HUDEP-2 (cell line): ENCODE data around the gene PHACTR1.

Experiments used
- DNase-seq, 76 experiments: peaks; one replicate each; lab custom pipeline; 2025; ENCODE audit not compliant: unreplicated experiment in 76 of 76; lab: John Stamatoyannopoulos, UW

The PHACTR1 gene

DNA sequence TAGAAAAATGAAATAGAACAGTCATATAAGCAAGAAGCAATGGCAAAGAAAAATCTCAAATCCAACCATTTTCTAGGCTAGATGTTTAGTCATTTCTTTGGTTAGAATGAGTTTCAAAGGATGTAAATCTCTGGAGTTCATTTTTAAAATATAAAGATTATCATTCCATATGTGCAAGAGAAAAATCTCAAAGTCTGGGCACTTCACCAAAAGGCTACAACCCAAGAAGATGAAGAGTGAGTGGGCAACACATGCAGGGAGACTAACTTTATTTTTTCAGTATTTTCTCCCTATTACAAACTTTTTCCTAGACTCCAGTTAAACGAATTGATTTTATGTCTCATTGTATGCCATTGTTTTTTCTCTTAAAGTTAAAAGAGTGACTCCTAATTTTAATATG is 83.6 kb downstream of the PHACTR1 start:
- DNase-seq: no peak

DNA sequence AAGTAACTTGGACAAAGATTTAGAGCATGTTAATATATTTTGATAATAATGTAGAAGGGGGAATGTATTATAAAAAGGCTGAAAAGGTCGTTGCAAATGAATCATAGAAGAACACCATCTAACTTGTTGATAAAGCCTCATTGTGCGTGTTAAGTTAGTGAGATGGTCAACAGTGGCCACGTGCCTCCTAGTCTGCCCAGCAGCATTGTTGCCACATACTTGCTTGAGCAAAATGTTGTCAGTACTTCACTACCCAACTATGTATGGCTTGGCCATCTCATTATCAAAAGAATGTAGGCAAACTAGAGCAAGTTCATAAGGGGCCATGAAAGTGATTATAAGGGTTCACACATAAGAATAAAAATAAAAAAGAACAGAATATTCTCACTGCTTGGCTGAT is 84.6 kb downstream of the PHACTR1 start:
- no peak for DNase-seq

DNA sequence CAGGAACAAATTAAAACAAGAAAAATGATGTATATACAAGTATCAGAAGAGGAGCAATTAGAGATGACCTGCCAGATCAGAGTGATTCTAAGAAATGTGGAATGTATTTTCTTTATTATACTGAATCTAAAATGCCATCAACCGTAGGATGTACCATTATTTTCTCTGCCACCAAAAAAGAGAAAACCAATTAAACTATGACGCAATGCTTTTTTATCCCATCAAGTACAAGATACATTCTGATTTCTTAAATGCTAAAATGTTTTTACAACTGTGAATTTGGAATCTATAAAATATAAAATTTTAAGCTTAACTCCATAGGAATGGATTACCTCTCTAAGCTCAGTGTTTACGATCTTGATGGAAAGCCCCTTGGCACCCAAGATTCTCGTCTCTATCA is 85.9 kb downstream of the PHACTR1 start:
- no peak for DNase-seq

DNA sequence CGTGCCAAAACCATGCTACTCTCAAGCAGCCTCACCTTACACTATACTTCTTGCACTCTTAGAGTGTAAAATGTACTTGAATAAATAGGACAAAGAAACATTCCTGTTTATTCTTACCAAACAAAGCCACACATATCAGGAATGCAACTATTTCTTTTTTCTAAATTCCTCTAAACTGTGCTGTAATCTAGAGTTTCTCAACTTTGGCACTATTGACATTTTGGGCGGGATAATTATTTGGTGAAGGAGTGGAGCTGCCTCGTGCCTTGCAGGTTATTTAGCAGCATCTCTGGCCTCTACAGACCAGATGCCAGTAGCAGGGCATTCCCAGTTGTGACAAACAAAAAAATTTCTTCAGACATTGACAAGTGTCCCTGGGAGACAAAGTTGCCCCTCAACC is 86.9 kb downstream of the PHACTR1 start:
- DNase-seq: no peak

DNA sequence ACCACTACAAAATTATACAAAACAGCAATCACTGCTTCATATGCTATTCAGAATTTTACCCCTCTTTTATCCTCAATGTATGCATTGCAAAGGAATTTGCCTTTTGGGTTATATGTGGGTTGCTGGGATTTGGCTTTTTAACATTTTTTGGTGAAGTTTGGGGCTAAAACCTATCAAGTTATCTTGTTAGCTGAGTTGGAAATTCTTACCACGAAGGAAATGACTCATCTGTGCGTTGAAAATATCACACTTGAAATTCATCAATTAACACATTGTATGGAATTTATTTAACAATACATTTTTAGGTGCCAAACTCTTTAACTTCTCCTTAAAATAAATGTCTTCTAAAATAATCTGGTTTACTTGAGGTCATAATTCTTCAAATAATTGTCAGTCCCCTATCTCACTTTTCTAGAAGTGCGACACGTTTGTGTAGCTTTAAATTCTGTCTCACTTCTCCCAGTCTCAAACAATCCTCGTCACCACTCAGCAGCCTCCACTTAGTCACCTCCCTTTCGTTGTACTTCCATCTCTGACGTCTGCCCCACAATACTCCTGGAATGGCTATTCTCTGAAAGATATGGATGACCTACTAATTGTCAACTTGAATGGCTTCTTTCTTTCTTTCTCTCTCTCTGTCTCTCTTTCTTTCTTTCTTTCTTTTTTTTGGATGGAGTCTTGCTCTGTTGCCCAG is 88.5 kb downstream of the PHACTR1 start:
- no peak for DNase-seq

DNA sequence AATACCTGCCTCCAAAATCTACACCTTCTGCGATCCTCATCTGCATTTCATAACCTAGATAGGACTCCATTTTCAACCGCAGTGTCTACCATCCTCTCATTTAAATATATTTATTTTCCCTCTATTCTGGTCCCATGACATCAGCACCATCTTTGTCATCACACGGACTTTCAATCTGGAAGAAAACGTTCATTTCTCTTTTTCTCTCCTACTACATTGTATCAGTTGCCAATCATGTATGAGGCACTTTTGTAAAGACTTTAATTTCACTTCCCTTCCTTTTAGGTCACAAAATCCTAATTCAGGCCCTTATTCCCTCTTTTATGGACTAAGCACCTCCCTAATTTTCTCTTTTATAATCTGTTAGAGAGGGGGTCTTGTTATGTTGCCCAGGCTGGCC is 89.6 kb downstream of the PHACTR1 start:
- no peak for DNase-seq

DNA sequence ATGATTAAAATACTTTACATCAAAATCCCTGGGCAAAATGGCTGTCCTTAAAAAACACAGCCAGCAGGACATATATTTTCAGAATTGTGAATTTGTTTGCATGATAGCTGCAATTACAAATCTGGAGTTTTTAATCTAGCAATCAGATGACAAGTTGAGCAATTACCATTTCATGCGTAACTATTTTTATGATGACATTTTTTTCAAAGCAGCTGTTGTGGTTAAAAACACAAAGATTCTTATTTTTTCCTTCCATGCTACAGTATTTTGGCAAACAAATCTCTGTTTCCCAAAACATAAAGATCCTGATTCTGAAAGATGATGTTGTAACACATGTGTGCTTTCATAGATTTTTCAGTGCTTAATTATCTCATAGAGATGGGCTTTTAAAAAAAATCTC is 90.2 kb downstream of the PHACTR1 start:
- DNase-seq: no peak

DNA sequence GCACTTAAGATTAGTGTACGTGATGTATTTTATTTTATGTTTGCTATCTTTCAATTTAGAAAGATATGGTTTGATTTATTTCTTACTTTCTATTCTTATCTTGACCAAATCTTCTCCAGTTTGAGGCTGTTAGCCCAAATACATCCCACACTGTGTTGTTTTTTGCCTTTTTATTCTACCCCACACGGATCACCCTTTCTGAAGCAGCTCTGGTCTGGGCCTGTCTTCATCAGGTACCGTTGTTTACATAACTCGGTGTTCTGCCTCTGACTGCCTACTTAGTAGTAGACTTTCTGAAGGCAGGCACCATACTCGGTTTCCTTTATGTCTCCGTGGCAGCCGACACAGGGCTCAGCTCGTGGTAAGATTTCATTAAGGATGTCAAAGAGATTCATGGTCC is 95.0 kb downstream of the PHACTR1 start:
- DNase-seq: no peak

DNA sequence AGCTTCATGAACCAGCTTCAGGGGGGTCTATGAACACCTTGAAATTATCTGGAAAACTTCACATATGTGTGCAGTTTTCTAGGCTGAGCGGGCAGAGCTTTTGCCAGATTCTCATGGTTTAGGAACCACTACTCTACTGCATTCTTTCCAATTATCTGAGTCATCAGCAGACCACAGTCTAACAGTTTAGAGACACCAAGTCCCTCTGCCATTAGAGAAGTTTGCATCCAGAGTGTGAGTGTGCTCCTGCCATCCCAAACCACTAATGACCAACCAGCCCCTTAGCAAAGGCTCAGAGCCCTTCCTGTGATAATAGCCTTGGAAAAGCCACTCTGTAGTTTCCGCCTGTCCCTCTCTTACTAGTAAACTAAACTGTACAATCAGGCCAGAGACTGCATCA is 96.8 kb downstream of the PHACTR1 start:
- peak in 1 of 76 experiments; percentile 7 for DNase-seq

DNA sequence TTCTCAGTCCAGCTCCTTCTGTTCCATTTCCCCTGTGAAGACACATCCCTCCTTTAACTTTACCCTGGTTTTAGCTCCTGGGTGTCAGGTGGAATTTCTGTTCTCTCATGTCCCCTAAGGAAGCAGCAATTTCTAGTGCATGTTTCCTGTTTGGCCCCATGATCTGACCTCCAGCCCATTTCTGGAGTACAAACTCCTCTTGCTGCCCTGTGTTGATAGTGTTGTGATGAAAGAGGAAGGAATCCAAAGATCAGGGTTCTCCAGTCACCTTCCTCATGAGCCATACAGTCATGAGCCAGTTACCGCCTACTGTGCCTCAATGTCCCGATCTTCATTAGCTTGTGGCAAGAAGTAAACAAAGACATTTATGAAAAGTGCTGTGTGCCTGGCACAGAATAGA is 97.4 kb downstream of the PHACTR1 start:
- DNase-seq: no peak

DNA sequence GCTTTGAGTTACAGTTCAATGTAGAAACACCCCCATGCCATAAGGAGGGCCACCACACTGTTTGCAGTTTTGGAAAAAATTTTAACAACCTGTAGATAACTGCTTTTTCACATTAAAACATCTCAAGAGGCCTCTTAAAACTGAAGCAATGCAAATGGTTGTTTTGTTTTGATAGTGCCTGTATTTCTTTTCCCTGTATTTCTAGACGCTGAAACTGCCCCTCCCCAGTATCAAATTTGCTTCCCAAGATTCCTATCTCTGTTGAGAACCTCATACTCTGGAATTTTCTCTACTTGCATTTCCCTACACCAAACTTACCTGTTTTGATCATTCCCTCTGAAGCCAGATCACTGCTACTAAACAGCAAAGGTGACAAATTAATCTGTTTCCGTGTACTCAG is 98.5 kb downstream of the PHACTR1 start:
- DNase-seq: no peak

DNA sequence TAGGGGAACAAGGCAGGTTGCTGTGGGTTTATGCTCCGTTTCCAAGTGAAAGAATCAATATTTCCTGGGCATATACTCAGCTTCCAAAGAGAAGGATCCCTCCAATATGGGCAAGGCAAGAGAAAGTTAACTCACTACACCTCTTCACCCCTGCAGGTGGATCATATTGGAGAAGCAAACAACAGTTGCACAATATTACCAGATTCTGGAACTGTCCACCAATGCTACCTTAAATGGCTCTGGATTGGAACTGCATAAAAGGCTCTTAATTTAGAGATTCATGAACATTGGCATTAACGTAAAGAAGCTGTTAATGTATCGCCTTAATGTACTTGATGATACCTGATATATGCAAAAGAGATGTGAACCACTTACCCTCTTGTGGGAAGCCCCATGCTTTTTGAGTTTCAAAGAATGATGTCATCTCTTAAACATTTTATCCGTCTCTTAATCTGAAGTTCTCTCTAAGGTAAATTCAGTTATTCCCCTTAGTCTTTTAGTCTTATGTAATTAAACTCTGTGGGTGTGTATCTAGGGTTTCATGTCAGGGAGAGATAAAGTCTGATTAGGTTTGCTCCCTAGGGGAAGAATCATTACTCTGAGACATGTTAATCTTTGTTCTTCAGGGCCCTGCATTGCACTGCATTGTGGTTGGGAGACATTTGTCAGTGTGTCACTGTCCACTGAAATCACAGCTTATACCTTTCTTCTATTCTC is 99.5 kb downstream of the PHACTR1 start:
- DNase-seq: no peak

DNA sequence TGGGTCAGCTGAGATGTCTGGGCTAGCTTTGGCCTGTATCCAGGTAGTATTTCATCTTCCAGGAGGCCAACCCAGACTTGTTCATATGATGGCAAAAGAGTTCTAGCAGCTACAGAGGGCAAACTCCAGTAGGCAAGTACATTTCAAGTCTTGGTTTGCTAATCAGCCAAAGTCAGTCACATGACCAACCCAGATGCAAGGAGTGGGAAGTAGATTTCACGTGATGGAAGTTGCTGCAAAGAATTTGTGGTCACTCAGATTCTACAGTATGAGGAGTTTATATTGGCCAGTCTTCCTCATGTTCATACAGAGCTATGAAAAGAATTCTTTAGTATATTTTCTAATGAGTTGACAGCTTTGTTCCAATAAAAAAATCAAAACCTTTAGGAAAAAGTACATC is 101.8 kb downstream of the PHACTR1 start:
- DNase-seq: no peak

DNA sequence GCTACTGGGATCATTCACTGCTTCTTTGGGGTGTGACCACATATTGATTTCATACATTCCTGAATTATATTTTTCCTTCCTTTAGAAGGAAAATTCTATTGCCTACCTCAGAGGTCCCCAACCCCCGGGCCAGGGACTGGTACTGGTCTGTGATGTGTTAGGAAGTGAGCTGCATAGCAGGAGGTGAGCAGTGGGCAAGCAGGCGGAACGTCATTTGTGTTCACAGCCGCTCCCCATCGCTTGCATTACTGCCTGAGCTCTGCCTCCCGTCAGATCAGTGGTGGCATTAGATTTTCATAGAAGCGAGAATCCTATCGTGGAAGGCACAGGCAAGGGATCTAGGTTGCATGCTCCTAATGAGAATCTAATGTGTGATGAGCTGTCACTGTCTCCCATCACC is 107.3 kb downstream of the PHACTR1 start:
- DNase-seq: no peak

DNA sequence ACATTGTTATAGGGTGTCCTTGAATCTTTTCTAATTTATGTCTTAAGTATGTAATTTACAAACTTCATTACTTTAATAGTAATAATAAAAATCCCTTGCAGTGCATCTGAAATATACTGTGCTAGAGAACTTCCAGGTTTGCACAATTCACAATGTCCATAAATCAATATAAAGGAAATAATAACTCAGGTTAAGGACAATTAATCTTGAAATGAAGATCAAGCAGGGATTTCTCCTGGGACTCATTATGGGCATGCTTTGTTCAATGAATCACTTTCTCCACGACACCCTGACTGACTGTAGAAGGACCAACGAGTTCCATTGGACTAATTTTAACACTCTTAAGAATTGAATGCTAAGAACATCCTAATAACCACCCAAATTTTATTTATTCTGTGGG is 110.0 kb downstream of the PHACTR1 start:
- DNase-seq: no peak

DNA sequence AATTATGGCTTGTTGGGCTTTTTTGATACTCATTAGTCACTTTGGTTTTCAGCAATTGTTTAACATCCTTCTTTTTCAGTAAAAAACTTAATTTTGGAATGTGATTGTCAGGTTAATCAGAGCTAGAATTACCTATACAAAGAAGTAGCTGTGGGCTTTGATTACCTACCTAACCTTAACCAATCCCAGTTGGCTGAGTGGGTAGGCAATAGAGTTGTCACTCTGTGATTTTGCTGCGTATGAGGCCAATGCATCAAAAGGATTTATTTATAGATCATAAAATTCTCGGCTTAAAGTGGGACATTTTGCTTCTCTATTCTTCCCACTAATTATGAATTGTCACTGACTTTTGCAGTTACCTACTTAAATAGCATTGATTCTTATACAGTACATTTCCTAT is 111.4 kb downstream of the PHACTR1 start:
- DNase-seq: no peak

DNA sequence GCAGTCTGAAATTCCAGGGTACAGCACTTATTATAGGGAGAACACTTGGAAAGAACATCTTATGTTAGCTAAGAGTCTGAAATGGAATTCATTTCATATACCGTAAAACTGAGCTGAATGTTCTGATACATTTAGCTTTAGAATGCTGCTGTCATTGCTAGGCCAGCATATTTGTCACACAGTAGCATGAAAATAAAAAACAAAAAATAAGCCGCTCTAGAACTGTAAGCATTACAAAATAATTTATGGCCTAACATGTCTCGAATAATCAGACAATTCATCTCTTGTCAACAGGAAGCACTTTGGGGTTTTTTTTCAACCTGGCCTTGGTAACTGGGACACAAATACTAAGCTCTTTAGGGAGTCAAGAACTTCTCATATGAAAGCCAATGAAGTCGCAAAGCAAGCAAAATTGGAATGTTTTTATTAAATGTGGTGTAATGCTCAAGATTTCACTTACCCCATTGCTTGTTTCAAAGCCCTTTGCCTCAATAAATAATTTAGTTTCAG is 115.7 kb downstream of the PHACTR1 start:
- no peak for DNase-seq

DNA sequence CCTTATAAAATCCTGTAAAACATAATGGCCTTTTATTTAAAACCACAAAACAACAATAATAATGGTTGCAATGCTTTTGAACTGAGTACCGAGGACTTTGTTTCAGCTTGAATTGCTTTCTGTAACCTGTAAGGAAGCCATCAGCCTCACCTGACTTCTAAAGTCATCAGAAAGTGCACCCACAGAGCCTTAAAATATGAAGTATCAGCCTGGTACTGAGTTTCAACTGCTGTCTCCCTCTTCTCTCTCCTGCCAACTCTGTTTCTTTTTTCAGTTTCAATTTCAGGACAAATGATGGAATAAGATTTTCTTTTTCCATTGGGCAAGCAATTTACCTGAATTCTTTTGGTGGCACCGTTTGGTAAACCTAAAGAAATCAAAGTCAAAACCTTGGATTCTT is 119.4 kb downstream of the PHACTR1 start:
- DNase-seq: no peak

DNA sequence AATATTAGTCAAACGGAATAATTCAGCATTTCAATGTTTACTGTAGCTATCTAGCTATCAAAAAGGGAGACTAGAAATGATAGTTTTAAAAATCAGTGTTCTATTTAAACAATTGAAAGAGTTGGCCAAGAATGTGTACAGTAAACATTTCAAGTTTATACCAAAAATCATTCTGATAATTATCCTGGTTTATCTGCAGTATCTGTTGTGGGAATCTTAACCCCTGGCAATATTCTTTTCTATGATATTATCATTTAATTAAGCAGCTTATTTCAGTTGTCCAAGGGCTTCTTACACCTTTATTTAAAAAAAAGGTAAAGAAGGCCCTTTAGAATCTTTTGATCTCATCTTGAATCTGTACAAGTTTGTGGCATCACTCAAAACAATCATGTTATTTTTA is 125.1 kb downstream of the PHACTR1 start:
- DNase-seq: no peak

DNA sequence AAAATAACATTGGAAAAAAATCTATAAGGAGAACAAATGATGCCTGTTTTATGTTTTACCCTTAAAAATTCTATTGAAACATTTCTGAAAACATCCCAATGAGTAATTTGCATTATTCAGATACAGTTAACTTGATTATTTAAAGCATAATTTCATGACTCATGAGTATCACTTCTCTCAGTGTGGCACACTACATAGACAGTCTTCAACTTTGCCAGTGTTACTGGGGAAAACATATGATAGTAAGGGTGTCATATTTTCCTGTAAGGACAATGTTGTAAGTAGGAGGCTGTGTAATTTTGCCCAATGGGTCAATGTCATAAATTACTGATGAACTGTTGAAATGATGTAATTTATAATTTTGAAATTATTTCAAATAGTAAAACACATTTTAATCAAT is 125.5 kb downstream of the PHACTR1 start:
- DNase-seq: no peak

DNA sequence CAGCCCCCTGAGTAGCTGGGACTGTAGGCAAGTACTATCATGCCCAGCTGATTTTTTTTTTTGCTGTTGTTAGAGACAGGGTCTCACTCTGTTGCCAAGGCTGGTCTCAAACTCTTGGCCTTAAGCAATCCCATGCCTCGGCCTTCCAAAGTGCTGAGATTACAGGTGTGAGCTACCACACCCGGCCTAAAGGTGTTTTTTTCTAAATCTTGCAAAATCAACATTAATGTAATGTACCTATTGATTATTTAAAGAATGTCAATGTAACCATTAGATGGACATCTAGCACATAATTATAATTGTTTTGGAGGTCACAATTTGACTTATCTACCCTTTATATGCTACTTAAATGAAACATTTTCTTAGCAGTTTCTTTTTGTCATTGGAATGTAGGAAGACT is 126.1 kb downstream of the PHACTR1 start:
- no peak for DNase-seq
